NCI-H1930 (cell line): ENCODE measurements around the gene DNAJB14.

Source experiments
- DNase-seq, 2 experiments: peaks; one replicate each; lab custom pipeline; 2025; lab: John Stamatoyannopoulos, UW

Gene DNAJB14

GRCh38 chr4:99945718-99946355 is 581 bp downstream of the DNAJB14 start:
- no peak for DNase-seq

DNA sequence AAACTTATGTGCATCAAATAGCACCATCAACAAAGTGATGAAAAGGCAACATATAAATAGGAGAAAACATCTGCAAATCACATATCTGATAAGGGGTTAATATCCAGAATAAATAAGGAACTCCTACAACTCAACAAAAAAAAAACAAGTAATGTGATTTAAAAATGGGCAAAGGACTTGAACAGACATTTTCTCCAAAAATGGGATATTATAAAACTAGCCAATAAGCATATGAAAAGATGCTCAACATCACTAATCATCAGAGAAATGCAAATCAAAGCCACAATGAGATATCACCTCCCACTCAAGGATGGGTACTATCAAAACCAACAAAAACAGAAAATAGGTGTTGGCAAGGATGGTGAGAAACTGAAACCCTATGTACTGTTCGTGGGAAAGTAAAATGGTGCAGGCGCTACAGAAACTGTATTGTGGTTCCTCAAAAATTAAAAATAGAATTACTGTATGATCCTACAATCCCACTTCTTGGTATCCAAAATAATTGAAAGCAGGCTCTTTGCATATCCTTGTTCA is 2.4 kb downstream of the DNAJB14 start:
- no peak for DNase-seq

- DNase-seq: no peak
Measured at GRCh38 chr4:99938243-99938753, 8.1 kb downstream of the DNAJB14 start.

- no peak for DNase-seq
Measured at GRCh38 chr4:99934891-99935290, 11.5 kb downstream of the DNAJB14 start.

GRCh38 chr4:99927566-99927965 is 18.9 kb downstream of the DNAJB14 start:
- no peak for DNase-seq

DNA sequence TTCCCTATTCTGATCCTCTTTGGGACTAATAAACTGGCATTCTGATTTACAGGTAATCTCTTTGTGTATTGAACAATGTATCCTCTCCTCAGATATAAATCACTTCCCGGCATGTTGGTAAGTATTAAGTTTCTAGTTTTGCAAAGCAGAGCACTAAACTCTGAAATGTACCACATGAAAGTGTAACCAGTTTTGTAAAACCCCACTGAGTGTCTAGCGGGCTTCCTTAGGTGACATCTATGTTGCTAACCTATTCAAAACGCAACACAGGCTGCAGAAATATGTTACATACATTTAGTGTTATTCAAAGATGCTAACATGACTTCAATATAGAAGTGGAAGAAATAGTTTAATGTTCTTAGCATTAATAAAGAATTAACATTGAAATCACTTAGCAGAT is 25.2 kb downstream of the DNAJB14 start:
- DNase-seq: no peak

GRCh38 chr4:99918656-99919055 is 27.8 kb downstream of the DNAJB14 start:
- DNase-seq: no peak

DNA sequence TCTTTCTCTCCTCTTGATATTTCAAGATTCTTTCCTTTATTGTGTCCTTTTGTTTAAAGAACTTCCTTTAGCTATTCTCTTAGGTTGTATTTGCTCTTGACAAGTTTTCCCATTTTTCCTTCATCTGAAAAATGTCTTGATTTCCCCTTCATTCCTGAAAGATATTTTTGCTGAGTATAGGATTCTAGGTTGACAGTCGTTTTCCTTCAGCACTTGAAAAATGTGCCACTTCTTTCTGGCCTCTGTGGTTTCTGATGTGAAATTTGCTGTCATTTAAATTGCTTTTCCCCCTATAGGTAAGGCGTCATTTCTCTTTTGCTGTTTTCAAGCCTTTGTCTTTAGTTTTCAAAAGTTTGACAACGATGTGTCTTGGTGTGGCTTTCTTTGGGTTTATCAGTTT is 28.8 kb downstream of the DNAJB14 start:
- DNase-seq: no peak

DNA sequence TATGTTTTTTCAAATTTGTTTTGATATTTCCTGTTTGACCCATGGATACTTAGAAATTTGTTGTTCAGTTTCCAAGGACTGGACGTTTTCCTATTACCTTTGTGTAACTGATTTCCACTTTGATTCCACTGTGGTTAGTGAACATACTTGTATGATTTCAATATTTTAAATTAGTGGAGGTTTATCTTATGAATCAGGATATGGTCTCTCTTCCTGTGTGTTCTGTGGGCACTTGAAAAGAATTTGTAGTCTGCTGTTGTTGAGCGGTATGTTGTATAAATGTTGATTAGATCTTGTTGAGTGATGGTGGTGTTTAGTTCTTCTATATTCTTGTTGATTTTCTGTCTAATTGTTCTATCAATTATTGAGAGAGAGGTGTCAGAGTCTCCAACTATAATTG is 31.0 kb downstream of the DNAJB14 start:
- DNase-seq: no peak

- no peak for DNase-seq
Measured at GRCh38 chr4:99894998-99895397, 51.4 kb downstream of the DNAJB14 start.

DNA sequence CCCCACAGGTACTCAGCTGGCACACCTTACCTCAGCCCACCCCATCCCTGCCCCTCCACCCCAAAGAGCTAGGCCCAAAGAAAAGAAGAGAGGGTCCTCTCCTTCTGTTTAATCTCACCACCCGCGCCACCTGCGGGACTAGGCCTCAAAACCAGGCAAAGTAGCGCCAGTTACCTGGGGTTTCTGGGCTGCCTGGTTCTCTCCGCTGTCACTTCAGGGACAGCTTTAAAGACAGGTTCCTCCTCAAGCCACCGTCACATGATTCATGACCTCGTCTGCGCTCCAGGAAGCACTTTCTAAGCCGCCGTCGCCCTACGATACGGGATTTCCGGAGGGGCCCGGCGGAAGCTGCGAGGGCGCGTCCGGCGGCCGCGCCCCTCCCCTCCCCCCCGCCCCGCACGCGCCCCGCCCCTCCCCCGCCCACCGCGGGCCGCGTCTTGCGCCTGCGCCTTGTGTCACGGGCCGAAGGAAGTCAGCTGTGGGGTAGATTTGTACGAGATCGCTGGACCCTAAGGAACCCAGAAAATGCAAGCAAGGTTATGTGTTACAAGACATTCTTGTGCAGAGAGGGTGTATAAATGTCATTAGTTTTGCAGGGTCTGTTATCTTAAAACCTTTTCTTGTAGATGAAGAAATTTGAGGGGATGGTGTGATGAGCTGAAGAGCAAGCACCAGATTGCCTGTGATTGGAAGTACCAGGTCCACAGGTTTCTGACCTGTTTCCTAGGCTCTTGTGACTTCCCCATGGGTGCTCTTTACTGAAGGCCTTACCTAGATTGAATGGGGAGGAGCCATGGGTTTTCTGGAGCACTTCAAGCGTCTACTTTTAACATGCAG is 52.0 kb downstream of the DNAJB14 start, which contains the start of gene LAMTOR3:
Gene LAMTOR3, minus strand, starts transcription at position 267 of the 837 bp plus-strand sequence. CDS start 464 bp downstream, outside the sequence.
- peak; percentile 86 for DNase-seq

- DNase-seq: no peak
Measured at GRCh38 chr4:99893839-99894160, 52.6 kb downstream of the DNAJB14 start.

DNA sequence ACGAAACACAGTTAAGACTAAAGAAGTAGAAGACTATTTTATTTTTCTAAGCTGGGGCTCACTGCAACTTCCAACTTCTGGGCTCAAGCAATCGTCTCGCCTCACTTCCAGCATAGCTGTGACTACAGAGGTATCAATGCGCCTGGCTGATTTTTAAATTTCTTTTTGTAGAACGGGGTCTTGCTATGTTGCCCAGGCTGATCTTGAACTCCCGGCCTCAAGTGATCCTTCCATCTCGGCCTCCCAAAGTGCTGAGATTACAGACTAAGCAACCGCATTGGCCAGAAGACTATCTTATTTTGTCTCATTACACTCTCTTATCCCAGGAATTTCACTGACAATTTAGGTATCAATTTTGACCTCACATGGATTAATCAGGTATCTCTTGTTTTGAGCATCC is 53.4 kb downstream of the DNAJB14 start:
- DNase-seq: no peak

DNA sequence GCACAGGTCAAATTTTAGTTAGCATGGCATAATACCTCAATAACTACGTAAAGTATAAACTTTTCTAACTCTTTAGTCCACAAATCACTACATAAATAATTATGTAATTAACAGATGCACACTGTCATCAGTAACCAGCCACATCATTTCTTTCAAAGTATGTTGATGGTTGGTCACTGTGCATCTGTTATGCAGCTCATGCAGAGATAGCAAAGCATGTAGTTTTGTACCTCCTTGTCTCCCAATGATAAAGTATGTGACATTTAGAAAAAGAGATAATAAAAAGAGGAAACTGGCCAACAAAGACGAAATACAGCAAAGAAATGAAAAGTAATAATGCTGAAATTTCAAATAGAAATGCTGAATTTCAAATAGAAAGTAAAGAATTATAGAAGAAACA is 55.1 kb downstream of the DNAJB14 start:
- DNase-seq: no peak

DNA sequence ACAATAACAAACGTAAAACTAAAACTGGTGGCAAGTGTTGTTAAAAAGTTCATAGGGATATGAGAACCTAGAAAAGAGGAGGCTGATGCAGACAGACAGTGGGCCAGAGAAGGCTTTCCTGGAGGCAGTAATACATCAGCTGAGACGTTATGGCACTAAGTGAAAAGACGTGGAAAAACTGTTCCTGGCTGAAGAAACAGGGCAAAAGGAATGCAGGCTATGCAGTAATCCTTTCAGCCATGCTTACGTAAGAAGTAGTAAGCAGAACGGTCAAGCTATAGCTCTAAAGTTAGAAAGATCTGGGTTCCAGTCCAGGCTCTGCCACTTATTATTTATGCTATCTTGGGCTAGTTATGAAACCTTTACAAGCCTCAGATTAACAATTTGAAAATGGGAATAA is 58.6 kb downstream of the DNAJB14 start:
- DNase-seq: no peak

- DNase-seq: no peak
Measured at GRCh38 chr4:99886146-99886545, 60.3 kb downstream of the DNAJB14 start.

- no peak for DNase-seq
Measured at GRCh38 chr4:99885687-99886086, 60.7 kb downstream of the DNAJB14 start.

- no peak for DNase-seq
Measured at GRCh38 chr4:99885063-99885664, 61.3 kb downstream of the DNAJB14 start.

- no peak for DNase-seq
Measured at GRCh38 chr4:99879458-99879857, 67.0 kb downstream of the DNAJB14 start.

DNA sequence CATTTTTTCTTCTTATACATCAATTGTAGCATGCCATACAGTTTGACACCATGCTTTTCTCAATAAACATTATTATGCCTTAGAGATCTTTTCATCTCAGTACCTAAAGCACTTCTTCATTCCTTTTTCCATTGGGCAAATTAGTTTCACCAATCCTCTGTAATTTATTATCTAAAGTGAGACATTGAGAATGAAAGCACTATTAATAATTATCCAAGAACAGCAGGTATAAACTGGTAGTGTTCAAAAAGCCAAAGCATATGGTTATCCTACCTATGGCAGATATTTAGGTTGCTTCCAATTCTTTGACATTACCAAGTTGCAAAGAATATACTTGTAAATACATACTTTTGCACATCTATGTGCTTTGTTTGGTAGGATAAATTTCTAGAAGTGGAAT is 67.8 kb downstream of the DNAJB14 start:
- no peak for DNase-seq

GRCh38 chr4:99876946-99877345 is 69.5 kb downstream of the DNAJB14 start:
- no peak for DNase-seq

DNA sequence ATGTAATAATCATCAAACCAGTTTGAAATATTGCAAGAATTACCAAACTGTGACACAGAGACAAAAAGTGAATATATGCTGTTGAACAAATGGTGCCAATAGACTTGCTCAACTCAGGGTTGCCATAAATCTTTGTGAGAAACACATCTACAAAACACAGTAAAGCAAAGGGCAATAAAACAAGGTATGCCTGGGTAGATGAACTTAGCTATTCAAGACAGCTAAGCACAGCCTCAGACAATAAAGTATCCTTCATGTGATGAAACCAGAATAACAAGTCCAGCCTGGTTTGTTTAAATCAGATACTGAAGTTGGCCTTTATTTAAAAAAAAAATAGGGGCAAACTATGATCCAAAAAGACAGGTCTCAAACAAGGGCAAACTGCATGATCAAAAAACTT is 71.3 kb downstream of the DNAJB14 start:
- no peak for DNase-seq

DNA sequence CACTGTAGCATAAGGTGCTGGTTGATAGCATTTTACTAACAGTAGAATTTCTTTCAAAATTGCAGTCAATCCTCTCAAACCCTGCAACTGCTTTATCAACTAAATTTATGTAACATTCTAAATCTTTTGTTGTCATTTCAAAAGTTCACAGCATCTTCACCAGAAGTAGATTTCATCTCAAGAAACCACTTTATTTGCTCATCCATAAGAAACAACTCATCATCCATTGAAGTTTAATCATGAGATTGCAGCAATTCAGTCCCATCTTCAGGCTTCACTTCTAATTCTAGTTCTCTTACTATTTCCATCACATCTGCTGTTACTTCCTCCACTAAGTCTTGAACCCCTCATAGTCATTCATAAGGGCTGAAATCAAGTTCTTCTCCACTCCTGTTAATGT is 73.8 kb downstream of the DNAJB14 start:
- DNase-seq: no peak
